Measurements from ENCODE around the gene HOXB7.

Gene HOXB7

DNA sequence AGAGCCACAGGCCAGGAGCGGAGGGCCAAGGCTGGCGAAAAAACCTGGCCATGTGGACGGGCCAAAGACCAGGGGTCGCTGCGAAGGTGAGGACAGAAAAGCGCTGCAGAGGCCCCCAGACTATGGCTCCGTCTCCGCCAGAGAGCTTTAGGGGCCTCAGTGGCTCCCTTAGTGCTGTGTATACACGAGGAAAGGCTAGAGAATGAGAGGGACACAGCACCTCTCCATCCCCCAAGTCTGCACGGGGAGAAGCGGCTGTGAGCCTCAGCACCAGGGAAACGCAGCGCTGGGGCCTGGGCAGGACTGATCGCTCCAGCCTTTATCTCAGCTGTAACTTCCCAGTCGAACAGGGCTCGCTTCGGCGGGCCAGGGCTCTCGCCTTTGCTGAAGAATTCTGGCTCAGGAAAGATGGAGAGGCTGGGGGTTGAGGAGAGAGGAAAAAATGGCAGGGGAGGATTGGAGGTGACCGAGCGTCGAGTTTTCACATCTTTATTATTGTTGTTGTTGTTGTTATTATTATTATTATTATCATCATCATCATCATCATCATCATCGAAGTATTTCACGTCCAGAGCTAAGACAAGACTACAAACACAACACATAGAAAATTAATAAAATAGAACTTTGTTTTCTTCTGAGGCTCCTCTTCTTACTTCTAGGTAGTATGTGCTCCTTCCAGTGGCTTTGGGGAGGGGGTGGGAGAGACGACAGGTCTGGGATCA lies 15.4 kb downstream of the HOXB7 start:
- TF ChIP-seq TAF1 (IDR thresholded peaks at IDR 0.05; ENCODE audit: borderline replicate concordance, low read depth, low read length) (no peak), POLR2A (IDR thresholded peaks at IDR 0.05; ENCODE audit: low read depth, low read length) (no peak), POLR2AphosphoS5 (IDR thresholded peaks at IDR 0.05; ENCODE audit: low read depth, low read length) (no peak)
- FAIRE-seq (no peak), DNase-seq (ENCODE audit: insufficient read length) (no peak)

DNA sequence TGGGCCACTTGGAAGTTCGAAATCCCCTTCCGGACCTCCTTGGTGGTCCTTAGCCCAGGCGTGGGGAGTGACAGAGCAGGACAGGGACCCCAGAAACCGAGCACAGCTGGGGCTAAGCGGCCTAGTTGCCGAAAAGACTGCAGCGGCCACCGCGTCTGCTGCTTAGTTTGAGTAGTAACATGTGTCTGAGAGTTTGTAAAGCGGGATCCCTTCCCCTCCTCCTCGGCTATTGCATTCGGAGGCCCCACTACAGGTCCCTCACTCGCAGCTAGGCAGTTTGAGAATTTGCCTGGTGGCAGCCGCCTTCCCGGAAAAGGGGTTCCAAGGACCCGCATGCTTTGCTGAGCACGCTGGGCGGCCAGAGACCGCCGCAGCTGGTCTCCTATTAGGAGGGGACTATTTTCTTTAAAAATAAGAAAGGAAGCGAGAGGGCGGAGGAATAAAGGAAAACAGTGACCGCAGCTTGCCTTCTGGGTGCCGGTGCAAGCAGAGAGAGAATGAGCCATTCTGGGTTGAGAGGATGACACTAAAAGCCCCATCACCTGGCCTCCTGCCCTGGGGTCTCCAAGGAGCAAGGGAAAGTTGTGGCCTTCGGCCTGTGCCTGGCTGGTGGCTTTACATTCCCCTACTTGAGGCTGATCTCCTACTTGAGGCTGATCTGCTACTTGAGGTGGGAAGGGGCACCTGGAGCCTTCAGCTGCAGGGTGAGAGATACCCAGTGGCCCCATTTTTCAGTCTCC lies 16.1 kb downstream of the HOXB7 start:
- DNase-seq (ENCODE audit: insufficient read length) (no peak), FAIRE-seq (no peak)
- TF ChIP-seq POLR2A (IDR thresholded peaks at IDR 0.05; ENCODE audit: low read depth, low read length) = no peak
- no peak for TF ChIP-seq POLR2AphosphoS5 (IDR thresholded peaks at IDR 0.05; ENCODE audit: low read depth, low read length)
- no peak for TF ChIP-seq TAF1 (IDR thresholded peaks at IDR 0.05; ENCODE audit: borderline replicate concordance, low read depth, low read length)

DNA sequence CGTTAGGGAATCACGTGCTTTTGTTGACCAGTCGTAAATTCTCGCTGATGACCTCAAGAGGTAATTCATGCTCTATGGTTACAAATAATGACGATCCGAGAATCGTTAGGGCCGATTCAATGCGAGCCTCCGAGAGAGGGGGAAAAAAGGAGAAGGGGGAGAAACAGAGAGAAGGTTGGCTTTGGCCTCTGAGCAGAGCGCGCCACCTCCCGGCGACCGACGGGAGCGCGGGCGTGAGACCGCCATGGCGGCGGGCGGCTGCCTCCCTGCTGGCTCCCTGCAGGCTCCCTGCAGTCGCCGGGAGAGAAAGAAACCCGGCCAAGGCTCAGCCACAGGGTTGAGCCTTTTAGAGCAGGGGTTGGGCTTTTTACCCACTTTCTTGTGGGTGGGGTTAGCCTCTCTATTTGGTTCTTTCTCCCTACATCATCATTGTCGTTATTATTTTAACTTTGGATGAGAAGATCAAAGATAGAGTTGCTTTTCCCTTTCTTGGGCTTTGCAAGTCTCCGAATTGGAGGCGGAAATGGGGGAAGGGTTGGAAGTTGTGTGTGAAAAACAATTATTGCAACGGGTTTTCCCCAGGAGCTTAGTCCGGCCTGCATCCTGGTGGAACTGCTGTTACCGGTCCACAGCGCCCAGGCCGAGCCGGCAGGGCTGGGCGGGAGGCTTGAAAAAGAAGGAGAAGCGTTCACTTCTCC lies 16.8 kb downstream of the HOXB7 start:
- peak; percentile 91 for DNase-seq (ENCODE audit: insufficient read length)

DNA sequence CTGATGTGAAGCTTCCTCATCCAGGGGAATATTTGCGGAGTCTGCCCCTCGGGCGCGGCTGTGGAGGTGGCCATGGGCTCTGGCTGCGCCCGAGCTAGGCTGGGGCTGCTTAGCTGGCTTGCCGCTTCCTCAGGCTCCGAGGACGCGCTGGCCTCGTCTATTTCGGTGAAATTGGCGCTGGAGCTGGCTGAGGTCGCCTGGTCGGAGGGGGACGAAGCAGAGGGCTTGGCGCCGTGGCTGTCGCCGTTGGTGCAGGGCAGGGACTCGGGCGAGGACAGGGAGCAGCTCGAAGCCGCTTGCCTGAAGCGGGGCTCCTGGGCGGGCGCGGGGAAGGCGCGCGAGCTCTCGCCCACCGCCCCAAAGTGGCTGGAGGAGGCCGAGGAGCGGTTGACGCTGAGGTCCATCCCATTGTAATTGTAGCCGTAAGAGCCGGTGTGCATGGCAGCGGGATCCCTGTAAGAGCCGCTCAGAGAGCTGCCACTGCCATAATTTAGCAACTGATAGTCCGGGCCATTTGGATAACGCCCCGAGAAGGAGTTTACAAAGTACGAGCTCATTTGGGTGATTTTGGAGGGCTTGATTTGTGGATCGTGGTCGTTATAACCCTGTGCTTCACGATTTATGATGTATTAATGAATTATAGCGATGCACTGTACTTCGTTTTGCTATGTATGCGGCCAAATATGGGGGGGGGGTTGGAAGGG lies 17.5 kb downstream of the HOXB7 start, which contains the start of gene HOXB5:
HOXB5 (minus strand) TSS at position 654 of the 704 bp plus-strand sequence; CDS start at position 557, 97 bp downstream.
- FAIRE-seq (peak; percentile 89), DNase-seq (ENCODE audit: insufficient read length) (no peak)

More for the DNA sequence above, 16.8 kb downstream of the HOXB7 start:
- FAIRE-seq = peak; percentile 88
- TF ChIP-seq TAF1 (IDR thresholded peaks at IDR 0.05; ENCODE audit: borderline replicate concordance, low read depth, low read length) = no peak
- no peak for TF ChIP-seq POLR2A (IDR thresholded peaks at IDR 0.05; ENCODE audit: low read depth, low read length)

DNA sequence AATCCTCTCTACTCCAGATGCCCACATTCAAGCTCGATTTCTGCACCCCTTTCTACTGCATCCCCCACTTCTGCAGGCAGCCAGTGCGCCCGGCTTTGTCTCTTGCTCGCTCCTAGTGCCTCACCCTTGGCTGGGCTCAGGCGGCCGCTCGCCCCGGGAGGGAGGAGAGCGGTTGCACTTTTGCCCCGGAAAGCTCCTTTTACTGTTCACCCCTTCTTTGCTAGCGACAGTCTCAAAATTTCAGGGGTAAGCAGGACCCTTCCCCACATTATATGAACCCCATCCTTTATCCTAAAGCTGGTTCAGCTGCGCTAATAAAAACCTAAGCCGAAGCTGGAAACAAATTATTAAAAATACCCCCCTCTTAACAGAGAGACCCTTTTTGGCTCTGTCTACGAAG lies 18.2 kb downstream of the HOXB7 start:
- FAIRE-seq (peak; percentile 38), DNase-seq (ENCODE audit: insufficient read length) (no peak)
- no peak for TF ChIP-seq POLR2A (IDR thresholded peaks at IDR 0.05; ENCODE audit: low read depth, low read length)
- no peak for TF ChIP-seq TAF1 (IDR thresholded peaks at IDR 0.05; ENCODE audit: borderline replicate concordance, low read depth, low read length)
- TF ChIP-seq POLR2AphosphoS5 (IDR thresholded peaks at IDR 0.05; ENCODE audit: low read depth, low read length) = no peak

More for the DNA sequence above, 17.5 kb downstream of the HOXB7 start, which contains the start of gene HOXB5:
- TF ChIP-seq TAF1 (IDR thresholded peaks at IDR 0.05; ENCODE audit: borderline replicate concordance, low read depth, low read length) = no peak
- no peak for TF ChIP-seq POLR2AphosphoS5 (IDR thresholded peaks at IDR 0.05; ENCODE audit: low read depth, low read length)
- no peak for TF ChIP-seq POLR2A (IDR thresholded peaks at IDR 0.05; ENCODE audit: low read depth, low read length)

GRCh38 chr17:48592057-48592514 lies 18.7 kb downstream of the HOXB7 start:
- no peak for TF ChIP-seq POLR2A (IDR thresholded peaks at IDR 0.05; ENCODE audit: low read depth, low read length)
- TF ChIP-seq POLR2AphosphoS5 (IDR thresholded peaks at IDR 0.05; ENCODE audit: low read depth, low read length) = no peak
- no peak for TF ChIP-seq TAF1 (IDR thresholded peaks at IDR 0.05; ENCODE audit: borderline replicate concordance, low read depth, low read length)
- FAIRE-seq (no peak), DNase-seq (ENCODE audit: insufficient read length) (no peak)

- DNase-seq (ENCODE audit: insufficient read length) (no peak), FAIRE-seq (no peak)
- TF ChIP-seq TAF1 (IDR thresholded peaks at IDR 0.05; ENCODE audit: borderline replicate concordance, low read depth, low read length) = no peak
- no peak for TF ChIP-seq POLR2A (IDR thresholded peaks at IDR 0.05; ENCODE audit: low read depth, low read length)
- no peak for TF ChIP-seq POLR2AphosphoS5 (IDR thresholded peaks at IDR 0.05; ENCODE audit: low read depth, low read length)
Observed at GRCh38 chr17:48591255-48592056, 19.4 kb downstream of the HOXB7 start.

GRCh38 chr17:48590607-48591161 lies 20.1 kb downstream of the HOXB7 start:
- FAIRE-seq (no peak), DNase-seq (ENCODE audit: insufficient read length) (no peak)
- TF ChIP-seq TAF1 (IDR thresholded peaks at IDR 0.05; ENCODE audit: borderline replicate concordance, low read depth, low read length) = no peak
- TF ChIP-seq POLR2AphosphoS5 (IDR thresholded peaks at IDR 0.05; ENCODE audit: low read depth, low read length) = no peak
- TF ChIP-seq POLR2A (IDR thresholded peaks at IDR 0.05; ENCODE audit: low read depth, low read length) = no peak

DNA sequence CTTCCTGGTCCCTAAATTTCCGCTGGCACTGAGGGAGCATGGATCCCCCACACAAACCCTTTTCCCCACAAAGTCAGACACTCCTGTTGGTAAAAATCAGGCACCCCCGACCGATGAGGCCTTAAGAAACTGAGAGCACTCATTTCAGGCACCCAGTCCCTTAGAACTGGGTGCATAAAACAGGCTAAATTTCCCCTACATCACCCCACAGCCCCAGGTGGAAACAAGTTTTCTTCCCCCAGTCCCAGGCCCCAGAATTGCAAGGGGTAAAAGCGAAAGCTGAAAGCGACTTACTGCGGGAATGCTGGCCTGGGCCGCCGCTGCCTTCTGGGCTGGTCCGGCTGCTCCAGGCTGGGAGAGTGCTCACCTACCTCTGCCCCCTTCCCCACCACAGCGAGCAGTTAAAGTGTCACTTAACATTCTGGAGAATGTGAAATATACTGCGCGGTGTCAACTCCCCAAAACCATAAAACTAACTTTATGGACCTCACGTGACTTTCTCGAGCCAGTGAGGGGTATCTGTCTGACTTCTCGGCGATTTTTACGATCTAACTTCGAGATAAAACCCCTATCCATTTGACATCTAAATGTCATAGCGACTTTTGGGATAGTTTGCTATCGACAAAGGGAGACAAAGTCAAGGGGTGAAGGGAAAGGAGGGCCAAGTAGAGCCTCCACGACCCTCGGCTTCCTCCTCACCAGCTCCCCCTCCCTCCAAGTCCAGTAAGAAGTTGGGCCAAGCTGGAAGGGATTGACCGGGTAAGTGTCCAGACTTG lies 20.8 kb downstream of the HOXB7 start, which contains the start of gene HOXB3:
HOXB3 (minus strand) TSS at position 411 of the 776 bp plus-strand sequence. CDS start 37,767 bp downstream, outside the sequence.
- TF ChIP-seq POLR2A (IDR thresholded peaks at IDR 0.05; ENCODE audit: low read depth, low read length) (no peak), TAF1 (IDR thresholded peaks at IDR 0.05; ENCODE audit: borderline replicate concordance, low read depth, low read length) (no peak), POLR2AphosphoS5 (IDR thresholded peaks at IDR 0.05; ENCODE audit: low read depth, low read length) (no peak)
- FAIRE-seq (peak; percentile 30), DNase-seq (ENCODE audit: insufficient read length) (no peak)

Measured in GM12892 (cell line).